Vagina (tissue), 2 donors: ENCODE results near the gene CREB3L1. TPM values are rescaled to one million over a fixed set of nuclear protein-coding genes. Genes with fewer than 3 reads are reported as not detected.

Source experiments
- DNase-seq, 2 donors: peaks; one replicate each; pipeline ENCODE4 v3.0.0-alpha.2; 2017; ENCODE audit errors: extremely low spot score in 2 of 2
- H3K27ac ChIP-seq: fragments of 200-600 bp; sonication (generic); one replicate; pipeline ENCODE4 v1.5.1; 2019
- H3K27me3 ChIP-seq: fragments of 200-600 bp; sonication (generic); one replicate; pipeline ENCODE4 v1.5.1; 2019
- H3K36me3 ChIP-seq, 2 donors: fragments of 200-600 bp; sonication (generic); one replicate each; pipeline ENCODE4 v1.5.1; 2017 to 2019
- H3K4me1 ChIP-seq: fragments of 200-600 bp; sonication (generic); one replicate; pipeline ENCODE4 v1.5.1; 2019
- H3K4me3 ChIP-seq, 2 donors: fragments of 200-600 bp; sonication (generic); 1 replicate in 1 of 2; 2 replicates in 1 of 2; pipeline ENCODE4 v1.5.1; 2016 to 2019
- H3K9me3 ChIP-seq: fragments of 200-600 bp; sonication (generic); one replicate; pipeline ENCODE4 v1.5.1; 2019
- CTCF ChIP-seq, 3 experiments: fragments of 450-650 bp in 2 of 3; fragments of 200-600 bp in 1 of 3; sonication (generic) in 1 of 3; IDR thresholded peaks; one replicate each; pipeline ENCODE4 v1.5.1; 2017 to 2019; ENCODE audit warnings: antibody characterized with exemption in 3 of 3, mild to moderate bottlenecking in 2 of 3, moderate library complexity in 2 of 3
- POLR2A ChIP-seq, 2 donors: fragments of 450-650 bp; IDR thresholded peaks; one replicate each; pipeline ENCODE4 v1.6.1; 2017; ENCODE audit warnings: antibody characterized with exemption in 2 of 2, mild to moderate bottlenecking in 2 of 2, moderate library complexity in 2 of 2
- POLR2AphosphoS5 ChIP-seq, 2 donors: sonication (generic); formaldehyde crosslinking; IDR thresholded peaks; one replicate each; pipeline ENCODE4 v1.9.0; 2017; ENCODE audit warnings: antibody characterized with exemption in 2 of 2, mild to moderate bottlenecking in 2 of 2, low read depth in 1 of 2; ENCODE audit not compliant: insufficient read depth in 1 of 2
- intact Hi-C: fragments of 100-400 bp; cut with DNase I; formaldehyde crosslinking; loops from one replicate; pipeline ENCODE4 v1.15.1; 2023
- total RNA-seq: library from RNA; depleted of rRNA; stranded (reverse); fragments of >200 nt; gene quantifications from one replicate; pipeline ENCODE4 v1.2.3, GENCODE V29; 2016

The CREB3L1 gene
- total RNA-seq, 1 donor from 2014 or later, result 11.8 TPM

GRCh38 chr11:46273511-46274205 is 3.8 kb upstream of the CREB3L1 start:
- no peak for DNase-seq
- Histone ChIP-seq H3K27me3 (no peaks in the 10 kb centered on the region), H3K9me3 (no peaks in the 10 kb centered on the region), H3K27ac (peak overlapping the region; percentile 93), H3K4me1 (peaks cover 71% of the 10 kb centered on the region), H3K4me3 (no peak overlapping the region), H3K36me3 (no peaks in the 10 kb centered on the region)
- intact Hi-C loops, result no loop called here
- TF ChIP-seq CTCF (IDR thresholded peaks at IDR 0.05) (no peak), POLR2A (IDR thresholded peaks at IDR 0.05) (no peak), POLR2AphosphoS5 (IDR thresholded peaks at IDR 0.05; ENCODE audit: insufficient read depth in 1 of 2, low read depth in 1 of 2) (no peak)

- Histone ChIP-seq H3K9me3 (no peaks in the 10 kb centered on the region), H3K4me3 (no peak overlapping the region), H3K27me3 (no peaks in the 10 kb centered on the region), H3K36me3 (no peaks in the 10 kb centered on the region), H3K27ac (peak overlapping the region; percentile 93), H3K4me1 (peaks cover 89% of the 10 kb centered on the region)
- no peak for TF ChIP-seq POLR2A (IDR thresholded peaks at IDR 0.05)
- TF ChIP-seq CTCF (IDR thresholded peaks at IDR 0.05), result no peak
- no peak for TF ChIP-seq POLR2AphosphoS5 (IDR thresholded peaks at IDR 0.05; ENCODE audit: insufficient read depth in 1 of 2, low read depth in 1 of 2)
- intact Hi-C loops, result loop anchor here (5.0 kb wide), 1 partner anchor 34 kb away; no protein-coding TSS in a partner anchor
- DNase-seq, result no peak
These were observed 1.4 kb upstream of the CREB3L1 start for GRCh38 chr11:46275964-46276641.

GRCh38 chr11:46277313-46277621 is 195 bp upstream of the CREB3L1 start:
- H3K9me3 ChIP-seq, result no peaks in the 10 kb centered on the region
- peak overlapping the region; percentile 93 for H3K27ac ChIP-seq
- H3K36me3 ChIP-seq, result no peaks in the 10 kb centered on the region
- peaks cover 91% of the 10 kb centered on the region for H3K4me1 ChIP-seq
- DNase-seq, result no peak
- TF ChIP-seq POLR2A (IDR thresholded peaks at IDR 0.05), result no peak
- no peak for TF ChIP-seq CTCF (IDR thresholded peaks at IDR 0.05)
- TF ChIP-seq POLR2AphosphoS5 (IDR thresholded peaks at IDR 0.05; ENCODE audit: insufficient read depth in 1 of 2, low read depth in 1 of 2), result no peak
- no peaks in the 10 kb centered on the region for H3K27me3 ChIP-seq
- intact Hi-C loops, result loop anchor here (5.0 kb wide), 1 partner anchor 35 kb away; no protein-coding TSS in a partner anchor
- H3K4me3 ChIP-seq, result peak overlapping the region; percentile 63 to 64

GRCh38 chr11:46278387-46279125 is 1.1 kb downstream of the CREB3L1 start:
- peaks cover 78% of the 10 kb centered on the region for H3K4me1 ChIP-seq
- no peaks in the 10 kb centered on the region for H3K27me3 ChIP-seq
- H3K4me3 ChIP-seq, result peak overlapping the region; percentile 63 to 64
- no peaks in the 10 kb centered on the region for H3K9me3 ChIP-seq
- TF ChIP-seq POLR2AphosphoS5 (IDR thresholded peaks at IDR 0.05; ENCODE audit: insufficient read depth in 1 of 2, low read depth in 1 of 2) (peak in 1 of 2 donors; percentile 65), POLR2A (IDR thresholded peaks at IDR 0.05) (no peak), CTCF (IDR thresholded peaks at IDR 0.05) (peak; percentile 14 to 30 (median 14))
- H3K36me3 ChIP-seq, result no peaks in the 10 kb centered on the region
- intact Hi-C loops, result loop anchor here (5.0 kb wide), 1 partner anchor 36 kb away; no protein-coding TSS in a partner anchor
- no peak for DNase-seq
- H3K27ac ChIP-seq, result peak overlapping the region; percentile 93
